ENCODE data around the gene RAB39A.

Gene RAB39A

DNA sequence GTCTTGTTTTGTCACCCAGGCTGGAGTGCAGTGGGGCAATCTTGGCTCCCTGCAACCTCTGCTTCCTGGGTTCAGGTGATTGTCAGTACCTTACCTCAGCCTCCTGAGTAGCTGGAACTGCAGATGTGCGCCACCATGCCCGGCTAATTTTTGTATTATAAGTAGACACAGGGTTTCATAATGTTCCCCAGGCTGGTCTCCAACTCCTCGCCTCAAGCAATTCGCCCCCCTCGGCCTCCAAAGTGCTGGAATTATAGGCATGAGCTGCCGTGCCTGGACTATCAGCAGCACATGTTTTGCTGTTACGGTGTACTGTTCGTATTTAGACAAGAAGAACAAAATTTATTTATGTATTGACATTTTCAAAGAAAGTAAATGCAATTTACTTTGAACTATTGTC lies 34.8 kb downstream of the RAB39A start:
- DNase-seq: no peak

DNA sequence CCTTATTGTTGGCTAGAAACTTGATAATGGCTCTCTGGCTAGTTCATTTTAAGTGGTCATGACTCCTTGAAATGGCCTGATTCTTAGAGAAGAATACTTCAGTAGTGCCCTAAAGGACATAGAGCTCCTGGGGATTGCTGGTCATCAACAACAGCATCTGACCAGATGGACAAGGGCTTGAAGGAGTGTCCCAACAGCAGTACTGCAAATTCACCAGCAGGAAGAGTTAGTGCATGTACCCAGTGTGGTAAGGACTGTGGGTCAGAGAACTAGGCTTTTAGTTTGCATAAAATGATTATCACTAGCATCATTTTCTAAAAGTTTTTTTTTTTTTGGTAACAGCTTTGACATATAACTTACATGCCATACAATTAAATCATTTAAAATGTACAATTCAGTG lies 41.0 kb downstream of the RAB39A start:
- DNase-seq: no peak

DNA sequence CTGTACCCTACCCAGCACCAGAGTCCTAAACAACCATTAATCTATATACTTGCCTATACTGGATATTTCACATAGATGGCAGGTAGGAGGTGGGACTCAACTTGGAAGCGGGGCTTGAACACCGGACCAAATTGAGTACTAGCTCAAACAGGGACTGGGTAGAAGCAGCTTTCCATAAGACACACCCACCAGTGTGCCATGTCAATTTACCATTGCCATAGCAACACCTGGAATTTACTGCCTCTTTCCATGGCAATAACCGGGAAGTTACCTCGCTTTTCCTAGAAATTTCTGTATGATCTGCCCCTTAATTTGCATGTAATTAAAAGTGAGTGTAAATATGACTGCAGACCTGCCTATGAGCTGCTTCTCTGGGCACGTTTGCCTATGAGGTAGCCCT lies 41.8 kb downstream of the RAB39A start:
- no peak for DNase-seq

DNA sequence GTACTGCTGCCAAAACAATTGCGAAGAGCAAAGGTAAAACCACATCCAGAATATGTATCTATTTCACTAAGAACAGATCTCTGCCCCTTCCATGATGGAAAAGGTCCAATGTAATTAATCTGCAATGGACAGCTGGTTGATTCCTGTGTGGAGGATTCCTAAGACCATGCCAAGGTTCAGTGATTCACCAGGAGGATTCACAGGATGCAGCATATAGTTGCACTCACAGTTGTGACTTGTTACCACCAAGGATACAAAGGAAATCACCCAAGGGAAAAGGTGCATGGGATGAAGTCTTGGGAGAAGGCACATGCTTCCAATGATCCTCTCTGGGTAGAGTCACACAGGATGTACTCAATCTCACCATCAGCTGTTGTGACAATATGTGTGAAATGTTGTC lies 45.4 kb downstream of the RAB39A start:
- DNase-seq: no peak

DNA sequence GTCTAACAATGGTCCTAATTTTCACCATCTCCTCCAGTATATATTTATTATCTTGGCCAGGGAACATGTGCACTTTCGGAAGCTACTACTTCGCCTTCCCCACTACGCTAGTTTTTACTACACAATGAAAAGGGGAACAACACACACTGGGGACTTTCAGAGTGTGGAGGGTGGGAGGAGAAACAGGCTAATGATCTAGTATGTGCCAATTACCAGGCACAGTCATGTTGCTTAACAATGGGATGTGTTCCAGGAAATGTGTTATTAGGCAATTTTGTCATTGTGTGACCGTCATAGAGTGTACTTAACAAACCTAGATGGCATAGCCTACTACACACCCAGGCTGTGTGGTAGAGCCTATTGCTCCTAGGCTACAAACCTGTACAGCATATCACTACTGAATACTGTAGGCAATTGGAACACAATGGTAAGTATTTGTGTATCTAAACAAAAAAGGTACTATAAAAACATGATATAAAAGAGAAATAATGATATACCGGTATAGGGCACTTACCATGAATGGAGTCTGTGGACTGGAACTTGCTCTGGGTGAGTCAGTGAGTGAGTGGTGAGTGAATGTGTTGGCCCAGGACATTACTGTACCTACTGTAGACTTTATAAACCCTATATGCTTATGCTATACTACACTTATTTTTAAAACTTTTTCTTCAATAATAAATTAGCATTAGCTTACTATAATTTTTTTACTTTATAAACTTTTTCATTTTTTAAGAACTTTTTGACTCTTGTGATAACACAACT lies 60.3 kb downstream of the RAB39A start:
- no peak for DNase-seq

DNA sequence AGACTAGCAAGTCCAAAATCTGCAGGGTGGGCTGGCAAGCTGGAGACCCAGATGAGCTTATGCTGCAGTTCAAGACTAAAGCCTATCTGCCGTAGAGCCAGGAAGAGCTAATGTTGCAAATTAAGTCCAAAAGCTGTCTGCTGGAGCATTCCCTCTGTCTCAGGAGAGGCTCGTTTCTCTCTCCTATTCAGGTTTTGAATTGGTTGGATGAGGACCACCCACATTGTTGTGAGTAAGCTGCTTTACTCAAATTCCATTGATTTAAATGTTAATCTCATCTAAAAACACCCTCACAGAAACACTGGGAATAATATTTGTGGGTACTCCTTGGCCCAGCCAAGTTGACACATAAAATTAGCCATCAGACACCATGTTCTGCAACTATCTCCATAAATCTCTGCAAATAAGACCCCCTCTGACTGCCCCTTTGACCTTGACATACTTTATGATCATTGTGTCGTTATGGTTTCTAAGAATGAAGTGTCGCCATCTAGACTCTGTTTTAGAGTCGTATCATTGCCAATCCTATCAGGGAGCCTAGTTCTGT lies 63.7 kb downstream of the RAB39A start:
- no peak for DNase-seq

DNA sequence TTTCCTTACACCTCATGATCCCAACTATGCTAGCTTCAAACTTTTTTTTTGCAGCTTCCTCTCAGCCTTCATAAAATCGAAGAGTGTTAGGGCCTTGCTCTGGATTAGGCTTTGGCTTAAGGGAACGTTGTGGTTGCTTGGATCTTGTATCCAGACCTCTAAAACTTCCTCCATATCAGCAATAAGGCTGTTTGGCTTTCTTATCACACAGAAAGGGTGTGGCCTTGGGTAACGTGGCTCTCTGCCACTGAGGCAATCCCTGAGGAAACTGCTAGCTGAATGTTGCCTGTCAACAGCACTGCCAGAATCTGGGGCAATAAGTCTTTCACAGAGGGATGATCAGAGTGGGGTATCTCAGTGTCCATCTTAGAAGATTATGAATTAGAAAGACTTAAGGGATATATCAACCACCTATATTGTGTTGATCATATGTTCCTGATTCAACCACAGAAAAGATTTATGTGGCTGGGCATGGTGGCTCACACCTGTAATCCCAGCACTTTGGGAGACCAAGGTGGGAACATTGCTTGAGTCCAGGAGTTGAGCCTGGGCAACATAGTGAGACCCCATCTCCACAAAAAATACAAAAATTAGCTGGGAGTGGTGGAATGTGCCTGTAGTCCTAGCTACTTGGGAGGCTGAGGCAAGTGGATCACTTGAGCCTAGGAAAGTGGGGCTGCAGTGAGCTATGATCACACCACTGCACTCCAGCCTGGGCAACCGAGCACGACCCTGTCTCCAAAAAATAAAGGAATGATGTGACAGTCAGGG lies 67.9 kb downstream of the RAB39A start:
- no peak for DNase-seq

DNA sequence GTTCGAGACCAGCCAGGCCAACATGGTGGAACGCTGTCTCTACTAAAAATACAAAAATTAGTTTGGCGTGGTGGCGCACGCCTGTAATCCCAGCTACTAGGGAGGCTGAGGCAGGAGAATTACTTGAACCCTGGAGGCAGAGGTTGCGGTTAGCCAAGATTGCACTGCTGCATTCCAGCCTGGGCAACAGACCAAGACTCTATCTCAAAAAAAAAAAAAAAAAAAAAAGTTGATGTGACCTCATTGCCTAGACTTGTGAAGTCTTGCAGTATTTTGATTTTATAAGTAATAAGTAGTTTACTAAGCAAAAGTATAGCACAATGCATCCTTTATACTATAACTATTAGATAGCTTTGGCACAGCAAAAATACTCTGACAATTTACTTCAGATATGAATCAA lies 70.5 kb downstream of the RAB39A start:
- no peak for DNase-seq

DNA sequence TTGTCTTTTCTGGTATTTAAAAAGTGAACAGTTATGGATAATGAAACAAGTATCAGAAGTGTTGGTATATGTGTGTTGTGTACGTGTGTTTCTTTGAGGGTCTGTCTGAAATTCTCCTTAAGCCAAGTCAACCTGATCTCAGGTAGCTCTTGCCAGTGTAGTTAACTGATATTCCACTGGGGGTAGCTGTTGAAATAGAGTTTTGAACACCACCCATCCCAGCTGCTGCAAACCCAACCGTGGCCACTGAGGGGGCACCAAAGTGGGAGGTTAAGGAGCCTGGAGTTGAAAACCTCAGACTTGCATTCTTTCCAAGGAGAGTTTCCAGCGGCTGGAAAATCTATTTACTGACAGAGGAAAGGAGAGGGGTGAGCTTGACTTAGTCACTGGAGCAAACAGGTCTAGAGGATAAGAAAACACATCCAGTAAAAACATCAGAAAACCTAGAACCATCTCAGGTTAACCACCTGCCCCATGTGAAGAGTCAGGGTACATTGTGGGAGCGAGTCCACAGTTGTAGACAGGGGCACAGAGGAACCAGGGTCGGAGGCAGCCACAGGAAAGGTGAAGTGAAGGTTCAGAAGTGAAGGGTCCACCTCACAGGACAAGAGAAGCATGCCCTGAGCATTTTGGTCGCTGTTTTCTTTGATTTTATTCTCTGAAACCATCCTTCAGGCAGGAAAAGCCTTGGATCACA lies 71.7 kb downstream of the RAB39A start:
- DNase-seq: peak in 1 of 2 donors; percentile 36

DNA sequence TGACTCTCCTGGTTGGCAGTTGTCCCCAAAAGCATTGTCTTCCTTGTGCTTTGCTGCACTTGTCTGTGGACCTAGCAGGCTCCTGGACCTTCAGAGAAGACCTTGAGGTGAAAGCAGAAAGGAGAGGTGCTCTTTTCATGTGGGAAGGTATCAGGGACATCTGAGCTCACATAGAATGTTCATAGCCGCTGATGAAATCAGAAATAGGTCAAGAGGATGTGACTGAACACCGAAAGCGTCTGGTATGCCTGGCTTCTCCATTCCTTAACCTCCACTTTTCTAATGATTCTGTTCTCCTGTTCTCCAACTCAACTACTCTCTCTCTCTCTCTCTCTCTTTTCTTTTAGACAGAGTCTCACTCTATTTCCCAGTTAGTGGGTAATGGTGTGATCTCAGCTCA lies 74.2 kb downstream of the RAB39A start:
- DNase-seq: no peak

DNA sequence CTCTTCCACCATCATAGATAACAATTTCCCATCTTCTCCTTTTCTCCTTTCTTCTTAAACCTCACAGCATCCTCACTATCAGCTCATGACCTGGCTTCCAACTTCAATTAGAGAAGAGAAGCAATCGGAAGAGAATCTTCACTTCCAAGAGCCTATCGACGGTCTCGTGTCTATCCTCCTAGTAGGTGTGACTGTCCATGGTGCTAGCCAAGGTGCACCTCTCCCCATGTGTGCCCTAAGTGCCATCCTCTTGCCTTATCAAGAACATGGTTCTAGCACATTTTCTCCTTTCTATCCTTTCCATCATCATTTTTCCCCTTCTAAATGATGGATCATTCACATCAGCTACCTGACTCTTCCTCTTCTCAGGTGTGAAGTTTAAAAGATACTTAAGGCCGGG lies 75.4 kb downstream of the RAB39A start:
- no peak for DNase-seq

DNA sequence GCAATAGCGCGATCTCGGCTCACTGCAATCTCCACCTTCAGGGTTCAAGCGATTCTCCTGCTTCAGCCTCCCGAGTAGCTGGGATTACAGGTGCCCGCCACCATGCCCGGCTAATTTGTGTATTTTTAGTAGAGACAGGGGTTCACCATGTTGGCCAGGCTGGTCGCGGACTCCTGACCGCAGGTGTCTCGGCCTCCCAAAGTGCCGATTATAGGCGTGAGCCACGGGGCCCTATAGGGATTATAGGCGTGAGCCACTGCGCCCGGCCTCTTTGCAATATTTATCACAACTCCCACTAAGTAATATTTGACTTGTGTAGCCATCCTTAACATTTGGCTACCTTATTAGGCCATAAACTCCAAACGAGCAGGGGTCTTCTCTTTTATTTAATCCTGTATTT lies 79.6 kb downstream of the RAB39A start:
- no peak for DNase-seq

DNA sequence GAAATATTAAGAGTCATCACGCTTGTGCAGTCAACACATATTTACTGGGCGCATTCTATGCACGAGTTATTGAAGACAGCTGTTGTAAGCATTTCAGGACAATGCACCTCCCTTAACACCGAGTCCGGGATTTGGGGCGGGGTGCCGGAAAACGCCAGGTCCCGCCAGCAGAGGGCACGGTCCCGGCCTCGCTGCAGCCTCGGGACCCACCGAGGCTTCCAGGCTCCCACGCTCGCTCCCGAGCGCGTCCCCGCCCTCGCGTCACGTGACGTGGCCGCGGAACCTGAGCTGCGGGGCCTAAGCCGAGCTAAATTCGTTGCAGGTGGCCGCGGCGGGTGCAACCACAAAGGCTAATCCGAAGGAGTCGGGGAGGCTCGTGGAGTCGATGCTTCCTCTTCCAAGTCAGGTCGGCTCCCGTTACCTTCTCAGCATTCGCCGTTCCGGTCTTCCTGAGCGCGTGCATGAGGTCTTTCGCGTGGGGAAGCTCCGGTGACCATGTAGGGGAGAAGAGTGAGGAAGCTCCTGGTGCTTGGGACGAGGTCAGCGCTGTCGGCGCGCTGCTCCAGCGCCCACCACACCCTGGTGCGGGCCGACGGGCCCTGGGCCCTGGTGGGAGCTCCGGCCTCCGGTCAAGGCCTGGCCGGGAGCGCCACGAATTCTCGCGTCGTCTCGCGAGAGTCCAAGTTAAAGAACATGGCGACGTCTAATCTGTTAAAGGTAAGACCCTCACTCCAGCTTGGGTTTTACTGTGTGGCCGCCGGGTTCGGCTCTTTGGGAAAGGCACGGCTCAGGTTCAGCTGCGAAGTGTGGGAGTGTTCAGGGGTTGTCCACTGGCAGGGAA lies 80.6 kb downstream of the RAB39A start, which contains the start of gene CUL5:
Gene CUL5 (plus strand): TSS at position 243 of the 841 bp plus-strand sequence. CDS start 451 bp downstream, at position 694.
- DNase-seq: peak; percentile 78 to 95

DNA sequence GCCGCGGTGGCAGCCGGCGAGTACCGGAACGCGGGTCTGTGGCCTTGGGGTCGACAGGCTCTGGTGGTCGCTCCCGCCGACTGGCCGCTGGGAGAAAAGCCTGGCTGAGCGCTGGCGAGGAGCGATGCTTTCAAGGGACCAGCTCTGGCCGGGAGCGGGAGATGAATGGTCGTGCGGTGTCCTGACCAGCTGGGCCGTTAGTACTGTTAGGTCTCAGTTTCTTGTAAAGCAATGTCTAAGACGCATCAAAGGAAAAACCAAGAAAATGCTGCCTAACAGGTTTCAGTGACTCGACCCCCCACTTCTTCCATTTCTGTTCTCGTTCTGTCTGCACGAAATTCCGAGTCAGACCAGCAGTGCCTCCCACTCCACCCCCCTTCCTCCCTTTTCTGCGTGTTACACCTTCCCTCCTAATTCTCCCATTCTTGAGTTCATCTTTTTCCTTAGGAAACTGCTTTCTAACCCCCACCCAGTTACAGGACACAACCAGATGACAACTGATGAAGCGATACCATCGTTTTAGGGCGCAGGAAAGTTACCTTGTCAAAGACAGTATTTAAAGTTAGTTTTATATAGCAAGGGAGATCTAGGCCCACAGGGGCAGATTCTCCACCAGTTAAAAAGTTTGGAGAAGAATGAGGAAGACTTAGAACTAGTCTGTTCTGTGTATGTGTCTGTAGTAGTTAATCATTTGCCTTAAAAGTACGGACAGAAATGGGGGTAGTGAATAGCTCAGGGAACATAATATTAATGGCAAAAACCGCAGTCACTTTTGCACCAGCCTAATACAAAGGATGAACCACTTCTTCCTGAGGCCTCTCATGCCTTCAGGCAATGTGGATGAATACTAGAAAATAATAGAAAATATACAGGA lies 81.5 kb downstream of the RAB39A start:
- DNase-seq: no peak

DNA sequence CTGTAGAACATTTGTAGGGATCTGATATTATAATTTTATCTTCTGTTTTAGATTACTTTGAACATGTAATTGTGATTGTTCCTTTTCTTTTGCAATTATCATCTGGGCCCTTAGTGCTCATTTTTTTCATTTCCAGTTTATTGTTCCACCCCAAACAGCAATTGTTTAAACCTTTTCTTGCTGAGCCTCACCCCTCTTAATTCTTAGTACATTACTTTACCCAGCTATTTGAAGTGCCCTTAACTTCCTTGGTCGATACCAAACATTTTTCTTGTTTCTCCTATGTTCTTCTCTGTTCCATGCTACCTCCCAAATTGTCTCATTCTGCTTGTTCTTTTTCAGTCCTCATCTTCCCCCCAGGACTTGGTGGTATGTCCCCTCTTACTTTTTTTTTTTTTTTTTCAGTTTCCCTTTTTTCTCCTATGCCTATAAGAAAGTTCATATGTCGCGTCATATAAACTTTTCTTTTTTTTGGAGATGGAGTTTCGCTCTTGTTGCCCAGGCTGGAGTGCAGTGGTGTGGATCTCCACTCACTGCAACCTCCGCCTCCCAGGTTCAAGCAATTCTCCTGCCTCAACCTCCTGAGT lies 84.0 kb downstream of the RAB39A start:
- DNase-seq: no peak
